Adrenal gland (tissue), 5 donors: ENCODE results near the gene SCGB1D2.

ENCODE experiments used
- CTCF ChIP-seq, 6 experiments: fragments of 450-650 bp in 4 of 6; fragments of 200-600 bp in 2 of 6; sonication (generic) in 1 of 6; IDR thresholded peaks; 1 replicate in 5 of 6; 2 replicates in 1 of 6; pipeline versions ENCODE4 v1.5.1 to v1.8.0; 2016 to 2021; ENCODE audit warnings: antibody characterized with exemption in 6 of 6, mild to moderate bottlenecking in 2 of 6, moderate library complexity in 1 of 6
- POLR2A ChIP-seq, 2 donors: fragments of 450-650 bp; IDR thresholded peaks; one replicate each; pipeline ENCODE4 v1.6.1; 2017; ENCODE audit warnings: antibody characterized with exemption in 2 of 2, mild to moderate bottlenecking in 2 of 2, moderate library complexity in 1 of 2
- donor health status: DM: no; HTN: no; CAD: no.

DNA sequence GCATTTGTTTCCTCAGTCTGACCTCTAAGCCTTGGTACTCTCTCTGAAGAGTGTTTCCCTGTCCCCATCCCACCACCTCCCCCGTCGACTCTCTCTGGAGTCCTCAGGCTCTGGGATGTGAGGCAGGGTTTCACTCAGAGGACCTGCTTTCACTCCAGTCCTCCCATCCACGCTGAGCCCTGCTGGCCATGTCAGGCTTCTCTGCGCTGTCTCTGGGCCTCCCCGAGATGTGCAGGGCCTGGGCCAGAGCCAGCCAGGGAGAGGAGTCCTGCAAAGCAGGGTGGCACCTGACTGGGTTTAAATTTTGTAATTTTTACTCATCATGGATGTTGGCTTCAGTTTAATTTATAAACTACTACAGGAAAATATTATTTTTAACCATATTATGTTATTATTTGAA is 31.2 kb downstream of the SCGB1D2 start:
- TF ChIP-seq CTCF (IDR thresholded peaks at IDR 0.05) (no peak), POLR2A (IDR thresholded peaks at IDR 0.05) (no peak)
